H1 (cell line): ENCODE measurements around the gene NKAIN2. TPM values are rescaled to one million over a fixed set of nuclear protein-coding genes. Genes with fewer than 3 reads are reported as not detected.

Source experiments
- CTCF ChIA-PET: fragments of 300-600 bp; sonication (Branson Sonifier 250); formaldehyde crosslinking; loops from one replicate; lab custom pipeline; 2021; ENCODE audit not compliant: partially characterized antibody; lab: Charles Lee
- POLR2A ChIA-PET: fragments of 300-600 bp; sonication (Branson Sonifier 250); formaldehyde crosslinking; loops from one replicate; lab custom pipeline; 2021; ENCODE audit warnings: inconsistent platforms; ENCODE audit not compliant: partially characterized antibody; lab: Charles Lee
- DNase-seq, 2 experiments: peaks; one replicate each; pipeline versions ENCODE4 v3.0.0 to v3.0.0-alpha.2; 2010 to 2022; ENCODE audit warnings: low spot score in 2 of 2, low read depth in 1 of 2, mixed read lengths in 1 of 2
- FAIRE-seq: peaks from 2 replicates; lab custom pipeline; 2011; peaks lifted over from hg19 to GRCh38; lab: Jason Lieb, UNC
- H2AFZ ChIP-seq: 2 replicates; pipeline ENCODE4 v1.8.1; 2012; ENCODE audit warnings: low read length, inconsistent platforms
- H2AK5ac ChIP-seq: 2 replicates; pipeline ENCODE4 v1.6.1; 2013; ENCODE audit warnings: low read depth, low read length
- H2BK120ac ChIP-seq: replicated peaks from 2 replicates; pipeline ENCODE3; 2013; ENCODE audit warnings: low read depth, low read length, inconsistent platforms
- H2BK12ac ChIP-seq: 2 replicates; pipeline ENCODE4 v1.6.1; 2013; ENCODE audit warnings: low read depth, low read length
- H2BK15ac ChIP-seq: 2 replicates; pipeline ENCODE4 v1.6.1; 2013; ENCODE audit warnings: low read length
- H2BK20ac ChIP-seq: 2 replicates; pipeline ENCODE4 v1.6.1; 2013; ENCODE audit warnings: low read length
- H2BK5ac ChIP-seq: 2 replicates; pipeline ENCODE4 v1.6.1; 2013; ENCODE audit warnings: low read depth, low read length
- H3K14ac ChIP-seq: 2 replicates; pipeline ENCODE4 v1.6.1; 2013; ENCODE audit warnings: inconsistent platforms; ENCODE audit not compliant: insufficient read length
- H3K18ac ChIP-seq: 2 replicates; pipeline ENCODE4 v1.6.1; 2013; ENCODE audit warnings: low read length; ENCODE audit errors: extremely low read depth
- H3K23ac ChIP-seq: 2 replicates; pipeline ENCODE4 v1.6.1; 2013; ENCODE audit warnings: inconsistent platforms; ENCODE audit not compliant: insufficient read length
- H3K23me2 ChIP-seq: 2 replicates; pipeline ENCODE4 v1.6.1; 2013; ENCODE audit warnings: low read depth, low read length
- H3K27ac ChIP-seq: 2 replicates; pipeline ENCODE4 v1.6.1; 2011; ENCODE audit warnings: low read depth, low read length, inconsistent platforms
- H3K27me3 ChIP-seq, 4 experiments: replicated peaks in 1 of 4; 1 replicate in 1 of 4; 2 replicates in 3 of 4; pipeline versions ENCODE4 v1.6.1 to v1.8.1; 2011 to 2013; ENCODE audit warnings: low read length in 3 of 4, mild to moderate bottlenecking in 3 of 4, inconsistent platforms in 2 of 4, mixed read lengths in 2 of 4, moderate library complexity in 1 of 4; ENCODE audit not compliant: control insufficient read depth in 3 of 4, insufficient read depth in 3 of 4; ENCODE audit errors: extremely low read depth in 1 of 4
- H3K36me3 ChIP-seq, 4 experiments: 2 replicates each; pipeline versions ENCODE4 v1.6.1 to v1.8.1; 2011 to 2013; ENCODE audit warnings: mild to moderate bottlenecking in 4 of 4, low read length in 3 of 4, moderate library complexity in 2 of 4, control low read depth in 1 of 4, inconsistent platforms in 1 of 4; ENCODE audit not compliant: insufficient read depth in 4 of 4, control insufficient read depth in 2 of 4
- H3K4ac ChIP-seq: replicated peaks from 2 replicates; pipeline ENCODE3; 2013; ENCODE audit warnings: low read length, low read depth, mixed read lengths, inconsistent platforms; ENCODE audit not compliant: insufficient read length
- H3K4me1 ChIP-seq, 4 experiments: replicated peaks in 1 of 4; 1 replicate in 1 of 4; 2 replicates in 3 of 4; pipeline versions ENCODE4 v1.6.1 to v1.8.1; 2011 to 2013; ENCODE audit warnings: low read length in 3 of 4, inconsistent platforms in 2 of 4, mixed read lengths in 1 of 4; ENCODE audit not compliant: insufficient read depth in 4 of 4, control insufficient read depth in 3 of 4
- H3K4me2 ChIP-seq, 2 experiments: 2 replicates each; pipeline versions ENCODE4 v1.6.1 to v1.8.1; 2011 to 2013; ENCODE audit warnings: low read depth in 2 of 2, low read length in 2 of 2, control low read depth in 1 of 2, inconsistent platforms in 1 of 2, mild to moderate bottlenecking in 1 of 2; ENCODE audit not compliant: insufficient read depth in 1 of 2
- H3K4me3 ChIP-seq, 4 experiments: fragments of 200-600, 300-600 bp in 1 of 4; sonication (generic), shearing (Covaris generic), sonication (Bioruptor Twin) in 1 of 4; 2 replicates each; pipeline versions ENCODE4 v1.5.1 to v1.8.1; 2011 to 2016; ENCODE audit warnings: low read length in 4 of 4, low read depth in 3 of 4, control low read depth in 2 of 4, inconsistent platforms in 2 of 4, mild to moderate bottlenecking in 2 of 4, mixed read lengths in 1 of 4, moderate library complexity in 1 of 4; ENCODE audit not compliant: insufficient read depth in 2 of 4; ENCODE audit errors: extremely low read depth in 1 of 4
- H3K56ac ChIP-seq: replicated peaks from 2 replicates; pipeline ENCODE3; 2013; ENCODE audit warnings: low read depth, mild to moderate bottlenecking, mixed read lengths, low read length, inconsistent platforms; ENCODE audit not compliant: insufficient read length
- H3K79me1 ChIP-seq: 2 replicates; pipeline ENCODE4 v1.6.1; 2013; ENCODE audit warnings: low read depth, low read length, control low read depth
- H3K79me2 ChIP-seq, 2 experiments: 2 replicates each; pipeline versions ENCODE4 v1.6.1 to v1.8.1; 2012 to 2013; ENCODE audit warnings: low read length in 2 of 2, mild to moderate bottlenecking in 2 of 2, inconsistent platforms in 1 of 2; ENCODE audit not compliant: insufficient read depth in 2 of 2, control insufficient read depth in 1 of 2
- H3K9ac ChIP-seq, 4 experiments: replicated peaks in 1 of 4; 1 replicate in 1 of 4; 2 replicates in 3 of 4; pipeline versions ENCODE4 v1.6.1 to v1.8.1; 2011 to 2013; ENCODE audit warnings: low read depth in 3 of 4, low read length in 3 of 4, control low read depth in 2 of 4, mild to moderate bottlenecking in 2 of 4, moderate library complexity in 2 of 4, inconsistent platforms in 1 of 4; ENCODE audit errors: extremely low read depth in 1 of 4
- H3K9me3 ChIP-seq, 2 experiments: 2 replicates each; pipeline versions ENCODE4 v1.6.1 to v1.8.1; 2012 to 2013; ENCODE audit warnings: mild to moderate bottlenecking in 2 of 2, moderate library complexity in 2 of 2, control low read depth in 1 of 2, inconsistent platforms in 1 of 2, low read depth in 1 of 2, low read length in 1 of 2, mixed read lengths in 1 of 2; ENCODE audit not compliant: insufficient read depth in 2 of 2
- H4K20me1 ChIP-seq, 2 experiments: replicated peaks in 1 of 2; 2 replicates each; pipeline versions ENCODE3 to v1.8.1; 2011 to 2013; ENCODE audit warnings: inconsistent platforms in 2 of 2, low read length in 2 of 2, mild to moderate bottlenecking in 1 of 2; ENCODE audit not compliant: insufficient read depth in 2 of 2, control insufficient read depth in 1 of 2
- H4K5ac ChIP-seq: 2 replicates; pipeline ENCODE4 v1.6.1; 2013; ENCODE audit warnings: low read length, low read depth, mixed read lengths, inconsistent platforms; ENCODE audit not compliant: insufficient read length
- H4K8ac ChIP-seq: 2 replicates; pipeline ENCODE4 v1.8.0; 2013; ENCODE audit warnings: mild to moderate bottlenecking, moderate library complexity, low read length, inconsistent platforms; ENCODE audit not compliant: insufficient read depth; ENCODE audit errors: extremely low read depth
- H4K91ac ChIP-seq: replicated peaks from 2 replicates; pipeline ENCODE3; 2013; ENCODE audit warnings: low read length, mixed read lengths, inconsistent platforms; ENCODE audit not compliant: insufficient read length
- ATF3 ChIP-seq: IDR thresholded peaks from 2 replicates; pipeline ENCODE4 v1.6.1; 2011; ENCODE audit warnings: low read depth, mild to moderate bottlenecking, low read length; ENCODE audit not compliant: insufficient read depth
- CHD2 ChIP-seq: IDR thresholded peaks from 2 replicates; pipeline ENCODE4 v1.6.1; 2012; ENCODE audit warnings: low read length, improper control_type of control experiment
- GTF2F1 ChIP-seq: IDR thresholded peaks from 2 replicates; pipeline ENCODE4 v1.6.1; 2012; ENCODE audit warnings: low read depth, low read length, improper control_type of control experiment, borderline replicate concordance
- JUN ChIP-seq: IDR thresholded peaks from 2 replicates; pipeline ENCODE4 v1.6.1; 2011; ENCODE audit warnings: low read depth, mild to moderate bottlenecking, improper control_type of control experiment, low read length
- KDM5A ChIP-seq: fragments of 200-600 bp; IDR thresholded peaks from 2 replicates; pipeline ENCODE4 v1.7.1; 2012; ENCODE audit warnings: mild to moderate bottlenecking, low read length, inconsistent platforms, mixed read lengths
- RFX5 ChIP-seq: IDR thresholded peaks from 2 replicates; pipeline ENCODE4 v1.6.1; 2011; ENCODE audit warnings: low read depth, low read length, improper control_type of control experiment, borderline replicate concordance
- USF2 ChIP-seq: IDR thresholded peaks from 2 replicates; pipeline ENCODE4 v1.6.1; 2011; ENCODE audit warnings: low read length, improper control_type of control experiment
- YY1 ChIP-seq: IDR thresholded peaks from 2 replicates; pipeline ENCODE4 v1.6.1; 2011; ENCODE audit warnings: low read depth, mild to moderate bottlenecking, low read length
- WGBS, 2 experiments: shearing (Covaris generic) in 1 of 2; methylation state at CpG; one replicate each; pipeline versions ENCODE4 v1.1.6 to v1.1.7; 2013 to 2015; ENCODE audit warnings: low lambda C conversion rate in 2 of 2, mixed read lengths in 2 of 2, inconsistent platforms in 1 of 2, low coverage in 1 of 2, missing lambda C conversion rate in 1 of 2; ENCODE audit not compliant: insufficient replicate concordance in 2 of 2, insufficient coverage in 1 of 2, insufficient read length in 1 of 2; ENCODE audit errors: extremely low coverage in 1 of 2, missing lambda C conversion rate in 1 of 2; 5-methylcytosine and 5-hydroxymethylcytosine counted together
- polyA plus RNA-seq, 7 experiments: library from polyadenylated mRNA; depleted of rRNA in 3 of 7; stranded (reverse) in 5 of 7; unstranded in 2 of 7; fragments of >200 nt in 5 of 7; fragments of 200-250 nt in 2 of 7; gene quantifications; 1 replicate in 5 of 7; 2 replicates in 1 of 7; 4 replicates in 1 of 7; pipeline versions ENCODE4 v1.2.1 to v1.2.3, GENCODE V29; 2011 to 2013; ENCODE audit warnings: missing spikeins in 2 of 7, mixed read lengths in 2 of 7
- total RNA-seq: library from RNA; stranded (reverse); fragmentation: NEBNext Ultra II Directional; extraction: Animal tissue kit (Norgen Biotek cat#: 25700); gene quantifications from 2 replicates; pipeline ENCODE4 v1.2.1, GENCODE V29; 2021

Gene NKAIN2
- total and polyA plus RNA-seq, 2 of the 8 experiments (the other 6 are each of a cell fraction or from before 2014, with no cell fraction given) = 0.20 to 0.34 TPM

DNA sequence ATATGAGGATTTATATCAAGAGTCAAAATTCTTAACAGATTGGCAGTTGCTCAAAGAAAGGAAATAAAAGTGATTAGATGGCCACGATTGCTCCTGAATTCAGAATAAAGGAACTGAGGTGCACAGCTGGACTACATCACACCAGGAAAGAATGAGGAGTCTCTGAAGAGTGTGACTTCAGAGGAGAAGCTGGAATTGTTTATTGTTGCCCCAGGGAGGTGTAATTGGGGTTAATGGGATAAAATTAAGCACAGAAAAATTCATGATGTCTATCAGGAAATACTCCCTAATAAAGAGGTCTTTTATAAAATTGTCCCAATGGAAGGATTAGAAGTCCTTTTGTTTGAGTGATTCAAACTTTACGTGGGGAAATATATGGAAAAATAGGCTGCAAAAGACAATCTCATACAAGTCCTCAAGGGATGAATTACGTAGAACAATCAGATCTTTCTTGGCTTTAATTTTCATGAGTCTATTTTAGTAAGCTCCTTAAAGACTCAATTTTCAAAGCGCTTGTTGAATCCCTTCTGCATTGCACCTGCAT lies 950.0 kb downstream of the NKAIN2 start:
- no peak for FAIRE-seq
- no peak overlapping the region for H3K23ac ChIP-seq
- H3K79me1 ChIP-seq = no peaks in the 10 kb centered on the region
- no peak overlapping the region for H3K14ac ChIP-seq
- no peak for DNase-seq
- H3K9ac ChIP-seq = no peak overlapping the region
- H3K9me3 ChIP-seq = no peaks in the 10 kb centered on the region
- H2BK120ac ChIP-seq = no peak overlapping the region
- H4K5ac ChIP-seq = no peak overlapping the region
- H2BK5ac ChIP-seq = no peak overlapping the region
- H3K56ac ChIP-seq = no peak overlapping the region
- H3K18ac ChIP-seq = no peak overlapping the region
- TF ChIP-seq ATF3 (no peak), YY1 (no peak), USF2 (no peak), KDM5A (no peak), RFX5 (no peak), CHD2 (no peak), JUN (no peak), GTF2F1 (no peak)
- H2AK5ac ChIP-seq = no peak overlapping the region
- no peak overlapping the region for H3K27ac ChIP-seq
- H2BK20ac ChIP-seq = no peak overlapping the region
- H3K36me3 ChIP-seq = no peaks in the 10 kb centered on the region
- H3K27me3 ChIP-seq = no peaks in the 10 kb centered on the region
- H2BK15ac ChIP-seq = no peak overlapping the region
- H3K4me2 ChIP-seq = no peak overlapping the region
- H3K79me2 ChIP-seq = no peaks in the 10 kb centered on the region
- H2AFZ ChIP-seq = no peak overlapping the region
- no peak overlapping the region for H4K91ac ChIP-seq
- H3K4me1 ChIP-seq = no peaks in the 10 kb centered on the region
- no peak overlapping the region for H3K4me3 ChIP-seq
- POLR2A ChIA-PET = no interaction called here
- CTCF ChIA-PET = no interaction called here
- no peaks in the 10 kb centered on the region for H4K20me1 ChIP-seq
- H2BK12ac ChIP-seq = no peak overlapping the region
- H3K23me2 ChIP-seq = no peaks in the 10 kb centered on the region; the same call in 1 of the 2 replicates
- H4K8ac ChIP-seq = no peak overlapping the region
- 84% methylated on average over 4 of the region's 4 CpGs; no CpG with 5 or more reads in 1 of the 2 experiments for WGBS, 2 experiments
- H3K4ac ChIP-seq = no peak overlapping the region
